Measurements from ENCODE around the gene TAS2R1.

DNA sequence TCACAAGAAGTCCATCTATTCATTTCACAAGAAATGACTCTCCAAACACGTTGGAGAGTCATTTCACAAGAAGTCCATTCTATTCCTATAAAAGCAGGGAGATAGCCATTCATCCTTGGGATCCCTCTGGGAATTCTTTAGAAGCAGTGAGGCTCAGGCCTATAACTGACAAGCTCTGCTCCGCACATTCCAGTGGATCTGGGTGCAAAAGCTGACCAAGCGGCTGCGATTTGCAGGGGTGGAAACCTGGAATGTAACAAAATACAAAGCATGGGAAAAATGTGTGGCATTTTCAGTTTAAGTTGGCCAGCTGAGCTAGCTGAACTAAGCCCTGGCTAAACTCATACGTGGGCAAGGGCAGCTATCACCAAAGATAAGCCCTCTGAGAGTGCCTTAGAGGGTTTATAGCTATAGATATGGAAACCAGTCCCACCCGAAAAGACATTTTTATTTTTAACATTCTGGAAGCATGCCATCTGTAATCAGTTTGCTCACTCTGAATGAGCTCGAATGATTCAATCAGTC lies 8.7 kb downstream of the TAS2R1 start:
- TF ChIP-seq EZH2 (IDR thresholded peaks at IDR 0.05; ENCODE audit: insufficient read depth, poor library complexity, severe bottlenecking) (no peak), EZH2phosphoT487 (IDR thresholded peaks at IDR 0.05; ENCODE audit: insufficient read depth, low read depth) (no peak)

Data from GM23248 (cell line).